NCI-H1436 (cell line): ENCODE data around the gene MPRIP.
"Not testable (repeated sequence)": the region's sequence is repeated elsewhere in the genome, so short reads cannot be mapped to it uniquely, and the experiment has no call there.

Experiments
- DNase-seq: peaks from one replicate; lab custom pipeline; 2025; lab: John Stamatoyannopoulos, UW

Gene MPRIP

DNA sequence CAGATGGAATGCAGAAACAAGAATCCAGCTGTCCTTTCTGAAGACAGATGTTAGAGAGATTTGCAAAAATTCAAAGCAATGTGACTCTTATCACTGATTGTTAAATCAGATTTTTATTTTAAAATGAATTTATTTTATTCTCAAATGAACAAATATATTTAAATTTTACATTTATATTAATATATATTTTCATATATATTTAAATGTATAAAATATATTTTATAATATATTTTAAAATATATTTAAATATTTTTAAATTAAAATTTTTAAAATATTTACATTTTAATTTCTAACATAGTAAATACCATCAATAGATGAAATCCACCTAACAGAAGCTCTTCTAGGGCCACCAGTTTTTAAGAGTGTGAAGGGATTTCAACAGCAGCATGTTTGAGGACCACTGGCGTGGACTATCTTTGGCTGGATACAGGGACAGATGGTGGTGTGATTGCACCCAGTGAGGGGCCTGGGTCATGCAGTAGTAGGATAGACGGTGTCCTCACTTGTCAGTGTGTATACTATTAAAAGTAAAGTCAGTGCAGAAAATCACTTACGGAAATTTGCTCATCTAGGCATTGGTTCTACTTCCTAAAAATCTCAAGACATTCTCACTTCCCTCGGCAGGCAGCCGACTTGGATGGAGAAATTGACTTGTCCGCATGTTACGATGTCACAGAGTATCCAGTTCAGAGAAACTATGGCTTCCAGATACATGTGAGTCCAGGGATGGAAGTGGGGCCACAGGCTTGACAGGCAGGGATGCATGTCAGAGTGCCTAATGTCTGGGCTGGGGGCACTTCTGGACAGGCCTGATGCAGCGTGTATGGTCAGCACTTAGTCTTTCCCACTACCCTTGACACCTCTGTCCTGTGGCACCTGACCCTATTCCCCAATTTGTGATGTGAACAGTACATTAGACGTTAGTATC, 107.5 kb downstream of the MPRIP start:
- no peak for DNase-seq

DNA sequence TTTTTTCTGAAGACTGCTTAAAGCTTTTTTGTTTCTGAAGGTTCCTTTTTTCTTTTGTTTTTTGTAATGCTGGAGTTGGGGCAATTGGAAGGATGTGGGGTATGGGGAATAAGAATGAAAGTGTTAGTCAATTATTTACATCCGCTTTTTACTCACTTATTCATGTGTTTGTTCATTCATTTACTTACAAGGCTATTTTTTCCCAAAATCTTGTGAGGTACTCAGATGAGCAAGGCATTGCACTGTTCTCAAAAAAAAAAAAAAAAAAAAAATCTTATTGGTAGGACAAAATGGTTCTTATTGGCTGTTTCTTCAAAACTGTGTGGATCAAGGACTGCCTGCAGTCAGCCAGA, 108.2 kb downstream of the MPRIP start:
- no peak for DNase-seq

DNA sequence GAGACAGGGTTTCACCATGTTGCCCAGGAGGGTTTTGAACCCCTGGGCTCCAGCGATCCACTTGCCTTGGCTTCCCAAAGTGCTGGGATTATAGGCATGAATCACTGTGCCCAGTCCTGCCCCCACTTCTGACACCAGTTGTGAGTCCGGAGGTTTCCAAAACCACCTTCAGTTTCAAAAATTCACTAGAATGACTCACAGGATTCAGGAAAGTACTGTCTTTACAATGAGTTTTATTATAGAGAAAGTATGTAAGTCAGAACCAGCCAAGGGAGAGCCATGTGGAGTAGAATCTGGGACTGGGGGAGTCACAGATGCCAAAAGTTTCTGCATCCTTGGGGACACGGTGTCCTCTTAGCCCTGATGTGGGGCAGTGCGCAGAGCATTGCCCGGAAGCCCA, 108.8 kb downstream of the MPRIP start:
- DNase-seq: no peak

DNA sequence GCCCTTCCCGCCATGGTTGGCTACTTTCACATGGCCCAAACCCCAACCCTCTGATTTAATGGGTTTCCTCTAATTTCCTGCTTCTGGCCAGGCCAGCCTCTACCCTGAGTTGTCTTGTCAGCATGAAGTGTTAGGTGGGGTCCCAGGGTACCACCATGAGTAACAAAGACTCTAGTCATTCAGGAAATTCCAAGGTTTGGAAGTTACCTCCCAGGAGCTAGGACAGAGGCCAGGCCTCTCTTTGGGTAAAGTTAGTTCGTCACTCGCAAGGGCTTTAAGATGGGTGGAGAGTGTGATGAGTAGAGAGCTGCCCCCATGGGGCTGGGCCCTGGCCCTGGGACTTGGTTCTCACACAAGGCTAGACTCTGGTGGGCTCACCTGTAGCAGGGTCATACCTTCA, 109.3 kb downstream of the MPRIP start:
- DNase-seq: no peak

DNA sequence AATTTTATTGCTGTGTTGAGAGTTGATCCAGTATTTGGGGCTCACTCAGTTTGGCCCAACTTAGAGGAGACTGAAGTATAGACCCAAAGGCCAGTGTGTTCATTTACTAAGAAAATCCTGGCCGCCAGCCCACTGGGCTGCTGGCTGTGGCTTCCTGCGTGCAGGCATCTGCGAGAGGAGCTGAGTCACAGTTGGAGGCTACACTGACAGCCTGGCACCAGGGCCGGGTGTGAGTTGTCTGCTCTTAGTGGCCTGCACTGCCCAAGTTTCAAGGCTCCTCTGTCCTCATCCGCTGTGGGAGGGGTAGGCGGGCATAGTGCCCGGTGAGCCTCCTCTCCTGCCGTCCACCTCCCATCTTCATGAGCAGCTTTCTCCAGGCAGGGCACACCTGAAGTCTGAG, 109.7 kb downstream of the MPRIP start:
- DNase-seq: no peak

DNA sequence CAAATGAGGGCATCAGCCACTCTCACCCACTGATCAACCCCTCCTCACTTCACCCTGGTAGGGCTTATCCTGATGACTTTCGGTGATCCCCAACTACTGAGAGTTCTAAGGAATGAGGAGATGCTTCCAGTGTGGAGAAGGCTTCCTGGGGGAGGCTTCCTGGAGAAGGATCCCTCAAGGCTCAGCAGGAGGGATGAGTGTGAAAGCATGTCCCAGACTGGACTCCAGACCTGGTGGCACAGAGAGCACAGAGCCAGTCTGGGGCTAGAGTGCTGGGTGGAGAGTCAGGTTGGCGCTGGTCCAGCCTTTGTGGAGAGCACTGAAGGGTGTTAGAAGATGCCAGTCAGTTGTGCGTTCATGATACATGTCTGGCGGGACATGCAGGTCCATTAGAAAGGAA, 110.1 kb downstream of the MPRIP start:
- DNase-seq: no peak

DNA sequence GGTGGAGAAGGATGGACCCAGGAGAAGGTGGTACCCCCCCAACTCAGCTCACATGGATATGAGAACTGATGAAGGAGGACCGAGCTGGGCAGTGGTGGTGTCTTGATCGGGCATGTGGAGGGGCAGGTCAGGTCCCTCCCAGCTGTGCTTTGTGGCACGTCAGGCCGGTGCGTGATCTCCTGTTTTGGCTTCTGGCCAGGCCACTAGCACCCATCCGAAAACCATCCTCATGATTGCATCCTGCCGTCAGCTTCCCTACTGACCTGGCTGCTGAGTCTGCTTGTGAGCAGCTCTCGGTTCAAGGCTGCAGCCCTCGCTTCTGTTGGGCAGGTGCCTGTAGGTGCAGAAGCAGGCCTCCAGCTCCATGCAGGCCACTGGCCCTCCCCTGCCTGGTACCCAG, 110.8 kb downstream of the MPRIP start:
- no peak for DNase-seq

DNA sequence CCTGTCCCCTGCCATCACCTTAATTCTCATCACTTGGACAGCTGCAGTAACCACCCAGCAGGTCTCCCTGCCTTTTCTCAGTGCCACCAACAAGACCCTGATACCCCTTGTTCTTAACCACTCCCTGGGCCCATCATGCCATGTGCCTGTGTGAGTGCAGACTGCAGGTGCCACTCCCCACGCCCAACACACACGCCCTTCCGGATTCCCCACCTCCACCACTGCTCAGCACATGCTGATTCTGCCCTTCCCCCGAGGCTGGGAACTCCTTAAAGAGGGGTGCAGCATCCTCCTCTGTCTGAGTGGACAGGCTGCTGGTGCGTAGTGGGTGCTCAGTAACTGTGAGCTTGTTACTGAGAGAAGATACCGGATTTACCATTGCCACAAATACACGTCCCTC, 111.5 kb downstream of the MPRIP start:
- no peak for DNase-seq

DNA sequence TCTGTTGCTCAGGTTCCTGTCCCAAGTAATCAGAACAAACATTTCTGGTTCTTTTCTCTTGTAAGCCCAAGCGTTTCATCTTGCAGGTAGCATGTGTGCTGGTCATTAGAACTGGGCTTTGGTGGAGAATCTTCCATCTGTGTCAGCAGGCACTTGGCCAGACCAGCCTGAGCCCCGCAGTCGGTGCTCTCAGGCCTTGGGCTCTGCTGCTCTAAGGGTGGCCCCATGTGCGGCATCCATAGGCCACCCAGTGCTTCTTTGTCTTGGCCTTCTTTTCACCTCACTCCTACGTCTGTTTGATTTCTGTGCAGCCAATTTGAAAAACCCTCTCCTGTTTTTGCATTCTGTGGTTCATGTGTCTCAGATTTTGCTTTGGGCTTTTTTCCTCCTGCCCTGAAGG, 112.3 kb downstream of the MPRIP start:
- DNase-seq: no peak

DNA sequence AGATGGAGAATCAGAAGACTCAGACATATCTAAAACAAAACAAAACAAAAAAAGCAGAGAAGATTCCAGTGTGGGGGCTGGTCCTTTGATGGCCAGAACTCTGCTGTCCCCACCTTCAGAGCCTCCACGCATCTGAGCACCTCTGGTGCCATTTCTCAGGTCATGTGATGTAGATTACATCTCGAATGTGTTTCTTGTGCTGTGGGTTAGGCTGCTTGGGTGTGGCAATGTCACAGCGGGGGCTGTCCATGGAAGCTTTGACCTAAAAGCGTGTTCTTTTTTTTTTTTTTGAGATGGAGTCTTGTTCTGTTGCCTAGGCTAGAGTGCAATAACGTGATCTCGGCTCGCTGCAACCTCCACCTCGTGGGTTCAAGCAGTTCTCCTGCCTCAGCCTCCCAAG, 112.7 kb downstream of the MPRIP start:
- DNase-seq: no peak

DNA sequence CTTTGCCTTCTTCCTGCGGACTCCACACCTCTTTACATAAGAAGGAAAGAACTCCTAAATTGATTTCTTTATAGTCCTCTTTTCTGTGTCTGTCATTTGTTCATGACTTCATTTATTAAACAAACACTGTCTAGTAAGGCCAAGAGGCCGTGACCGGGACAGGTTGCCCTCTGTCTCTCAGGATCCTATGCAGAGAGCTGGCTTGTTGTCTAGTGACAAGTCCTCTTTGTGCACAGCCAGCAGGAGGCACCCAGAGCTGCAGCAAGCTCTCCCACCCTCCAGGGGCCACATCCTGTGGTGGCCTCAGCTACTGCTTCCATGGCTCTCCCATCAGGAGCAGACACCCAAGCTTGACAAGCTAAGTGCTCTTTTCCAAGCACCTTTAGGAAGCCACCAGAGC, 113.3 kb downstream of the MPRIP start:
- no peak for DNase-seq

DNA sequence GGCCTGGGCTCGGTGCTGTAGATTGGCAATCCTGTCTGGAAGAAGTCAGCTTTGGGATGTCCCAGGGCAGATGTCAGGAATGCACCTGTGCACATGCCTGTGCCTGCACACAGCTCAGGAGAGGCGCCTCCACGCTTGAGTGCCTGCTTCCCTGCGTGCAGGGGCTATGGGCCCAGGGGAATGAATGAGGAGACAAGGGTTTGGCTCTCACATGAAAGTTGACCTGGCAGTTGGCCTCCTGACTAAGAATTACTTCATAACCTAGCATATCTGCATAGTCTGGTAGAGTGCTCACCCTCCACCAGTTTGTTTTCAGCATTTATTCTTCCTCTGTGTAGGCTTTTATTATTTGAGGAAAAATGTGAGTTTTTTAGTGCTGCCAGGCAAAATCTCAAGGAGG, 113.8 kb downstream of the MPRIP start:
- DNase-seq: no peak

DNA sequence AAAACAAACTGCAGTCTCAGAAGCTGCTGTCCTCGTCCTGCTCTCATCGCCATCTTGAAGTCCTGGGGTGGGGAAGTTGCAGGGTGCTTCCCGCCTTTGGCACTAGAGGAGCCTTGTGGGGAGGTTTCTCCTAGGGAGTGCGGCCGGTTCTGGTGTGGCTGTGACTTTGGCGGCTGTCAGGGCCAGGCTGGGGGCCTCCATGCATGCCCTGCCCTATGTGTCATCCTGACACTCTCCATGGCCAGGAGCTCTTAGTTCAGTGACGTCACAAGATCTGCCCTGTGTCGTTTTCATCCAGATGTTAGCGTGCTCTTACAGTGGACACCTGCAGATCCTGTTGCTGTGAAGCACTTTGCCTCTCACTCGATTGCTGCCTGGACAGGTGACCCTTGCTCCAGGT, 114.3 kb downstream of the MPRIP start:
- no peak for DNase-seq

DNA sequence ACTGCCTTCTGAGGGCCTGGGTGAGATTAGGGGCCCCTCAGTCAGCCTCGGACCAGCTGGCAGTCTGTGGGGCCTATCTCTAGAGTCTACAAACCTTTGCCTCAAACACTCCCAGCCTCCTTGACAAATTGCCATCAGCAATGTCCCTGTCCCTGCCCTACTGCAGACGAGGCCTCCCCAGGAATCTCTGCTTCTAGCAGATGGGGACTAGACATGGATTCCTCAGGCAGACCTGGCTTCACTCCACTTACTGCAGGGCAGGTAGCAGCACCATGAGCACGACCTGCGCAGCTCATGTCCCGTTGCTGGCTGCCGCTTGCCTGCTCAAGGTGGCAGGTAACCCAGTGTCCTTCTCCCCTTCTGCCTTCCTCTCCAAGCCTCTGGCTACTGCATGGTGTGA, 114.8 kb downstream of the MPRIP start:
- DNase-seq: no peak

DNA sequence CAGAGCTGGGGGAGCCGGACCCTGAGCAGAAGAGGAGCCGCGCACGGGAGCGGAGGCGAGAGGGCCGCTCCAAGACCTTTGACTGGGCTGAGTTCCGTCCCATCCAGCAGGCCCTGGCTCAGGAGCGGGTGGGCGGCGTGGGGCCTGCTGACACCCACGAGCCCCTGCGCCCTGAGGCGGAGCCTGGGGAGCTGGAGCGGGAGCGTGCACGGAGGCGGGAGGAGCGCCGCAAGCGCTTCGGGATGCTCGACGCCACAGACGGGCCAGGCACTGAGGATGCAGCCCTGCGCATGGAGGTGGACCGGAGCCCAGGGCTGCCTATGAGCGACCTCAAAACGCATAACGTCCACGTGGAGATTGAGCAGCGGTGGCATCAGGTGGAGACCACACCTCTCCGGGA, 116.2 kb downstream of the MPRIP start:
- not testable (repeated sequence) for DNase-seq

DNA sequence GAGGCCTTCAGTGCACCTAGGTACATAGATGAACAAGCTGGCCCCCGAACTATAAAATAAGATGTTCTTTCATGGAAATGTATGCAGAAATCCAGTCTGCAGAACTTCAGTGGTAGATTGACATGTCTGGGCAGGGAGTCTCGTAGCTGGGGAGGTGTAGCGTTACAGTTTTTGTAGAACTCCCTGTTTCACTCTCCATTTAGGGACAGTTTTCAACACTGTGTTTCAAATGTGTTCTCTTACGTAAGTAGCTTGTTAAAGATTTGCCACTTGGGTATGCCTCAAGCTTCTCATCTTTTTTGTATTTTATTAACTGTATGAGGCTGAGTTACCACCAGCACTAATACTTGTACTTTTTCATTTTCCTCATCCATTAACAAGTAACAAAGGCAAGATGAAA, 117.3 kb downstream of the MPRIP start:
- DNase-seq: no peak

DNA sequence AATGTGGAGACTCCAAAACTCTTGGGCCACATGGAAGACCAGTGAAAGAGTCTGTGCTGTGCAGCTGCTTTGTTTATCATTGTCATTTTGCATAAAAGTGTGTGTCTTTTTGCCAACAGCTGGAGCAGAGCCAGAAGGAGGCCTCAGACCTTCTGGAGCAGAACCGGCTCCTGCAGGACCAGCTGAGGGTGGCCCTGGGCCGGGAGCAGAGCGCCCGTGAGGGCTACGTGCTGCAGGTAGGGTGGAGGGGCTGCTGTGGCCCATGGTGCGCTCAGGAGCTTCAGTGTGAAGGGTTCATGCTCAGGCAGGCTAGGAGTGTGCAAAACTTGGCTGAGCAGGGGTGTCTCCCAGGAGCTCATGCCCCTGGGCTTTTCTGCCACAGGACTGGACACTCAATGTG, 118.9 kb downstream of the MPRIP start:
- DNase-seq: no peak

DNA sequence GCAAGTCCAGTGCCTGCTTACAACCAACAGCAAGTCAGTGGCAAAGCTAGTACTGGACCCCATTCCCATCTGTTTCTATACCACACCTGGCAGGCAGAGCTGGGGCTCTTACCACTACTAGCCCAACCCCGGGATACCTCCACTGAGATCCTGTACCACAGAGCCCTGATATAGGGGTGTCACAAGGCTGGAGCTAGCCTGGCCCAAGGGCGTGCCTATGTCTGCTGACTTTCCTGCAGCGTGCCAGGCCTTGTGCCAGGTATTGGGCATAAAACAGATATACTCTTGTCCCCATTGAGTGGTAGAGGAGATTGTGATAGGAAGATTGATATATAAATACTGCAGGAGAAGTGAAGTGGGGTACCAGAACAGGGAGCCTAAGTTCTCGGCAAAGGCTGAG, 119.5 kb downstream of the MPRIP start:
- no peak for DNase-seq

DNA sequence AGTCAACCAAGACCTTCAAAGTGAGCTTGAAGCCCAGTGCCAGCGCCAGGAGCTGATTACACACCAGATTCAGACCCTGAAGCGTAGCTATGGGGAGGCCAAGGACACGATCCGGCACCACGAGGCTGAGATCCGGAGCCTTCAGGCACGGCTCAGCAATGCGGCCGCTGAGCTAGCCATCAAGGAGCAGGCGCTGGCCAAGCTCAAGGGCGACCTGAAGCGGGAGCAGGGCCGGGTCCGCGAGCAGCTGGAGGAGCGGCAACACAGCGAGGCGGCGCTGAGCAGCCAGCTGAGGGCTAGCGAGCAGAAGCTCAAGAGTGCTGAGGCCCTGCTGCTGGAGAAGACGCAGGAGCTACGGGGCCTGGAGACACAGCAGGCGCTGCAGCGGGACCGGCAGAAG, 121.9 kb downstream of the MPRIP start:
- no peak for DNase-seq

DNA sequence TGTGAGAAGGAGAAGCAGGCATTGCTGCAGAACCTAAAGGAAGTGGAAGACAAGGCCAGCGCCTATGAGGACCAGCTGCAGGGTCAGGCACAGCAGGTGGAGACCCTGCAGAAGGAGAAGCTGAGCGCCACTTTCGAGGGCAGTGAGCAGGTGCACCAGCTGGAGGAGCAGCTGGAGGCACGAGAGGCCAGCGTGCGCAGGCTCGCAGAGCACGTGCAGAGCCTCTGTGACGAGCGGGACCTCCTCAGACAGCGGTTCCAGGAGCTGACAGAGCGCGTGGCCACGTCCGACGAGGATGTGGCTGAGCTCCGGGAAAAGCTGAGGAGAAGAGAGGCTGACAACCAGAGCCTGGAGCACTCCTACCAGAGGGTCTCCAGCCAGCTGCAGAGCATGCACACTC, 122.4 kb downstream of the MPRIP start:
- DNase-seq: no peak

DNA sequence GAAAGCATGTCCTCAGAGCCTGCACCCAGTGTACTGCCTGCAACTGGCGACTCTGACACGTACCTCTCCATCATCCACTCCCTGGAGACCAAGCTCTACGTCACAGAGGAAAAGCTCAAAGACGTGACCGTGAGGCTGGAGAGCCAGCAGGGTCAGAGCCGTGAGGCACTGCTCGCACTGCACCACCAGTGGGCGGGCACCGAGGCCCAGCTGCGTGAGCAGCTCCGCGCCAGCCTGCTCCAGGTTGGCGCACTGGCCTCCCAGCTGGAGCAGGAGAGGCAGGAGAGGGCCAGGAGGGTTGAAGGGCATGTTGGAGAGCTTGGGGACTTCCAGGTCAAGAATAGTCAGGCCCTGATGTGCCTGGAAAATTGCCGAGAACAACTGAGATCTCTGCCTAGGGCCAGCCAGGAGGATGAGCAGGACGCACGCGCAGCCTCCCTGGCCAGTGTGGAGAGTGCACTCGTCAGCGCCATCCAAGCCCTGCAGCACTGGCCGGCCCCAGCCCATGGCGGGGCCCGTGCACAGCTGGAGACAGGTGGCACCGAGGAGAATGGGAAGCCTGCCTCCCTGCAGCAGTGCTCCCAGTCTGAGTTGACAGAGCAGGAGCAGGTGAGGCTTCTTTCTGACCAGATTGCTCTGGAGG, 123.5 kb downstream of the MPRIP start:
- no peak for DNase-seq

DNA sequence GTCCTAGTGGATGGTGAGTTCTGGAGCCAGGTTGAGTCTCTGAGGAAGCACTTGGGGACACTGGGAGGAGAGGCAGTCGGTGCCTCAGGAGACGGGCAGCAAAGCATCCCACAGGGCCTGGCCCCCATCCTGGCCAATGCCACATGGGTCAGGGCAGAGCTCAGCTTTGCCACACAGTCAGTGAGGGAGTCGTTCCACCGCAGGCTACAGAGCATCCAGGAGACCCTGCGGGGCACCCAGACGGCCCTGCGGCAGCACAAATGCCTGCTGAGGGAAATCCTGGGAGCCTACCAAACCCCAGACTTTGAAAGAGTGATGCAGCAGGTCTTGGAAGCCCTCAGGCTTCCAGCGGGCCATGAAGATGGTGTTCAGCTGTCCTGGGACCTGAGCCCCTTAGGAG, 124.2 kb downstream of the MPRIP start:
- no peak for DNase-seq

DNA sequence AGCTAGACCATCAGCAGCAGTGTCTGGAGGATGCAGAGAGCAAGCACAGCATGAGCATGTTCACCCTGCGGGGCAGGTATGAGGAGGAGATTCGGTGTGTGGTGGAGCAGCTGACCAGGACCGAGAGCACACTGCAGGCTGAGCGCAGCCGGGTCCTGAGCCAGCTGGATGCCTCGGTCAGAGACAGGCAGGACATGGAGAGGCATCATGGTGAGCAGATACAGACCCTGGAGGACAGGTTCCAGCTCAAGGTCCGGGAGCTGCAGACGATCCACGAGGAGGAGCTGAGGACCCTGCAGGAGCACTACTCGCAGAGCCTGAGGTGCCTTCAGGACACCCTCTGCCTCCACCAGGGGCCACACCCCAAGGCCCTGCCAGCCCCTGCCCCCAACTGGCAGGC, 125.1 kb downstream of the MPRIP start:
- no peak for DNase-seq

DNA sequence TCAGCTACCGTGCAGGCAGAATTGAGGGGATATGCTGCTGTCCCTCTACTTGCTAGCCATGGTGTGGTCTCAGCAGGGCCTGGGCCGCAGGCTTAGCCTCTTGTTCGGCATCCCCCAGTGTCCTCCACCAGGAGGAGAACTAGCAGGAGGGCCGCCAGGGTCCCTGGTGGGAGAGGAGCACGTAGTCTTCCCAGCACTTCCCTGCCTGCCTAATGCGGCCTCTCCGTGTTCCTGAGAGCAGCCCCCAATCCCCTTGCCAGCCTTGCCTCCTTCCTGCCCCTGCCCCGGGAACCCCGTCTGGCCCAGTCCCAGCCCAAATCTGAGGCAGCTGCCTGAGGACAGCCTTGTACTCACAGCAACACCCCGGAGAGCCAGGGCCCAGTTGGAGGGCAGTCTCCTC, 125.7 kb downstream of the MPRIP start:
- no peak for DNase-seq
